ENCODE results near the gene DLK2.
"Not testable (repeated sequence)": the region's sequence is repeated elsewhere in the genome, so short reads cannot be mapped to it uniquely, and the experiment has no call there.

DLK2 gene

DNA sequence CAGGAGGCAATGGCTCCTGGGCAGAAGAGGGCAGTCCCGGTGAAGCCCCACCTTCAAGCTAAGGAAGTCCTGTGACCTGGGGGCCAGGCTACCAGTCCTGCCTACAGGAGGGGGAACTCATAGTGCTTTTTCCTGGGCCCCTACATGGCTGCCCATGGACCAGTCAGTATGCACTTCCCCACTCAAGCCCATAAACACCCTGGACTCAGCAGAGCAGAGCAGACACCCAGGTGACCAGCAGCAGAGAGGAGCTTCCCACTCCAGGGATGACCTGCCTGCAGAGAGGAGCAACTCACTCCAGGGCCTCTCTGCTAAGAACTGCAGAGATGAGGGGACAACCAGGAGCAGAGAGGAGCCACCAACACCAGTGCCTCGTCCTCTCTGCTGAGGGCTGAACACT, 42.3 kb downstream of the DLK2 start:
- ChIA-PET POLR2A (no interaction called here), CTCF (interaction anchor here (1.3 to 3.1 kb wide), 6 partner anchors 10 to 41 kb away, joined by 3 to 19 read pairs (median 6); partner anchors contain the start of gene ABCC10)
- TF ChIP-seq, protein P1, sequence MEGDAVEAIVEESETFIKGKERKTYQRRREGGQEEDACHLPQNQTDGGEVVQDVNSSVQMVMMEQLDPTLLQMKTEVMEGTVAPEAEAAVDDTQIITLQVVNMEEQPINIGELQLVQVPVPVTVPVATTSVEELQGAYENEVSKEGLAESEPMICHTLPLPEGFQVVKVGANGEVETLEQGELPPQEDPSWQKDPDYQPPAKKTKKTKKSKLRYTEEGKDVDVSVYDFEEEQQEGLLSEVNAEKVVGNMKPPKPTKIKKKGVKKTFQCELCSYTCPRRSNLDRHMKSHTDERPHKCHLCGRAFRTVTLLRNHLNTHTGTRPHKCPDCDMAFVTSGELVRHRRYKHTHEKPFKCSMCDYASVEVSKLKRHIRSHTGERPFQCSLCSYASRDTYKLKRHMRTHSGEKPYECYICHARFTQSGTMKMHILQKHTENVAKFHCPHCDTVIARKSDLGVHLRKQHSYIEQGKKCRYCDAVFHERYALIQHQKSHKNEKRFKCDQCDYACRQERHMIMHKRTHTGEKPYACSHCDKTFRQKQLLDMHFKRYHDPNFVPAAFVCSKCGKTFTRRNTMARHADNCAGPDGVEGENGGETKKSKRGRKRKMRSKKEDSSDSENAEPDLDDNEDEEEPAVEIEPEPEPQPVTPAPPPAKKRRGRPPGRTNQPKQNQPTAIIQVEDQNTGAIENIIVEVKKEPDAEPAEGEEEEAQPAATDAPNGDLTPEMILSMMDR (IDR thresholded peaks at IDR 0.05; ENCODE audit: control extremely low read depth, extremely low read depth, low read depth, missing control alignments) = no peak
- DNase-seq (ENCODE audit: extremely low spot score) = no peak

DNA sequence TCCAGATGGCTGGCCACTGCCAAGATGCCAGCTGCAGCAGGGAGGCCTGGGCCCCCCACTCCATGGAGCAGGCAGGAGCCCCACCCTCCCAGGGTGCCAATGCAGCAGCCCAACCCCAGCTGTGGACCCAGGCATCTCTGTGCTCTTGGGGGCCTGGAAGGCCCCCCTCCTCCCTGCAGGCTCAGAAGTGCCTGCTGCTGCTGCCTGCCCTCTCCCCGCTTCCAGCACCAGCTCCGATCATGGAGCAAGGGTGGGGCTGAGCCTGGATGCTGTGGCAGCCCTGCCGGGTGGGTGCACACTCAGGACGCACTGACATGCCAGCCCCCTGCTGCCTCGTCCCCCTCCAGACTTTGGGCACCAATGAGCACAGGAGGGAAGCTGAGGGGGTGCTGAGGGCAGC, 42.8 kb downstream of the DLK2 start:
- ChIA-PET POLR2A (no interaction called here), CTCF (interaction anchor here (1.3 to 2.1 kb wide), 3 partner anchors 10 to 27 kb away, joined by 3 to 6 read pairs (median 4); no protein-coding TSS in a partner anchor)
- no peak for DNase-seq (ENCODE audit: extremely low spot score)
- TF ChIP-seq, protein P1 (IDR thresholded peaks at IDR 0.05; ENCODE audit: control extremely low read depth, extremely low read depth, low read depth, missing control alignments) = no peak

DNA sequence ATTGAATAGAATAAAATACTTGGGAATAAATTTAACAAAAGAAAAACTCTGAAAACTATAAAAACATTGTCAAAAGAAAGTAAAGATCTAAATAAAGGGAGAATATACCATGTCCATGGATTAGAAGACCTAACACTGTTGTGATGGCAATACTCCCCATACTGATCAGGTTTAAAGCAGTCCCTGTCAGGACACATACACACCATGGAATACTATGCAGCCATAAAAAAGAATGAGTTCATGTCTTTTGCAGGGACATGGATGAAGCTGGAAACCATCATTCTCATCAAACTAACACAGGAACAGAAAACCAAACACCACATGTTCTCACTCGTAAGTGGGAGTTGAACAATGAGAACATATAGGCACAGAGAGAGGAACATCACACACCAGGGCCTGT, 44.6 kb downstream of the DLK2 start:
- CTCF ChIA-PET; POLR2A ChIA-PET; DNase-seq (ENCODE audit: extremely low spot score): not testable (repeated sequence)

DNA sequence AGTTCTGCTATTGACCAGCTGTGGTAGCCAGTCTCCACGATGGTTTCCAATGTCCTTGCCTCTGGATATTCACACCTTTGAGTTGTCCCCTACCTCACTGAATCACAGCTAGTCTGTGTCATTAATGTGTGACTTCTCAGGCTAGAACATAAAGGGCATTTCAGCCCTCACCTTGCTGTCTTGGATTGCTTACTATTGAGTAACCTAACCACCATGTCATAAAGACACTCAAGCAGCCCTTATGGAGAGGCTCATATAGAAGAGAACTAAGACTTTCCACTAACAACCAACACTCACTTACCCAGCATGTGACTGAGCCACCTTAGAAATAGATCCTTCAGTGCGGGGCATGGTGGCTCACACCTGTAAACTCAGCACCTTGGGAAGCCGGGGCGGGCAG, 47.1 kb downstream of the DLK2 start:
- POLR2A ChIA-PET = no interaction called here
- CTCF ChIA-PET = interaction anchor here (1.4 kb wide), 1 partner anchor 10 kb away, joined by 3 read pairs; no protein-coding TSS in a partner anchor
- TF ChIP-seq, protein P1 (IDR thresholded peaks at IDR 0.05; ENCODE audit: control extremely low read depth, extremely low read depth, low read depth, missing control alignments) = no peak
- DNase-seq (ENCODE audit: extremely low spot score) = no peak

DNA sequence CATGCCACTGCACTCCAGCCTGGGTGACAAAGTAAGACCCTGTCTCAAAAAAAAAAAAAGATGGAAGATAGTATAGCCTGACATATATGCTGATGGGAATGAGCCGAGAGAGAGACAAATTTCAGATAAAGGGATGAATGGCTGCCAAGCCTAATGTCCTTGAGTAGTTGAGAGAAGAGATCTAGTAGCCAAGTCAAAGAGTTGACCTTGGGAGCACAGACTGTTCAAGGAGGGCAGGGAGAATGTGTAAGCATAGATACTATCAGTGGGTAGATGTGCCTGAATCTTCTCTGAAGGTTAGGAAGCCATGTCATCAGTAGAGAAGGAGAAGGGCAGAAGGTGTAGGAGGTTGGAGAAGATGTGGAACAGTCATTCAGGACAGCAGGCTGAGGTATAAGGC, 48.1 kb downstream of the DLK2 start:
- CTCF ChIA-PET = no interaction called here
- POLR2A ChIA-PET = no interaction called here
- DNase-seq (ENCODE audit: extremely low spot score) = no peak
- TF ChIP-seq, protein P1 (IDR thresholded peaks at IDR 0.05; ENCODE audit: control extremely low read depth, extremely low read depth, low read depth, missing control alignments) = no peak

DNA sequence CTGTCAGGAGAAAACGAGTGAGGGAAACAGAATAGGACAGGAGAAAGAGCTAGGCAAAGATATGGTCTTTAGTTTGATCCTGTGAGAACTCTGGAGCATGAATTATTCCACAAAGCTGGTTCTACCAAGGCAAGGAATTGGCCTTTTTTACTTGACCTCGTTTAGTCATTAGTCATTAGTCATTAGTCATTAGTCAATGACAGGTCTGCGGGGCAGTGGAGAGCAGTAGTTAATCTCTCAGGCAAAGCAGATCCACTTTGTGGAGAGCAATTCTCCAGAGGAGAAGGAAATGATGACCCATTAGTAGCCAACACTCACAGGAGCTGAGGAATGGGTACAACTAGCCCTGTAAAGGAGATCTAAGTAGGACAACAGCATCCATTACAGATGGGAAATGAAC, 50.0 kb downstream of the DLK2 start:
- ChIA-PET CTCF (no interaction called here), POLR2A (no interaction called here)
- DNase-seq (ENCODE audit: extremely low spot score) = no peak
- TF ChIP-seq, protein P1 (IDR thresholded peaks at IDR 0.05; ENCODE audit: control extremely low read depth, extremely low read depth, low read depth, missing control alignments) = no peak

DNA sequence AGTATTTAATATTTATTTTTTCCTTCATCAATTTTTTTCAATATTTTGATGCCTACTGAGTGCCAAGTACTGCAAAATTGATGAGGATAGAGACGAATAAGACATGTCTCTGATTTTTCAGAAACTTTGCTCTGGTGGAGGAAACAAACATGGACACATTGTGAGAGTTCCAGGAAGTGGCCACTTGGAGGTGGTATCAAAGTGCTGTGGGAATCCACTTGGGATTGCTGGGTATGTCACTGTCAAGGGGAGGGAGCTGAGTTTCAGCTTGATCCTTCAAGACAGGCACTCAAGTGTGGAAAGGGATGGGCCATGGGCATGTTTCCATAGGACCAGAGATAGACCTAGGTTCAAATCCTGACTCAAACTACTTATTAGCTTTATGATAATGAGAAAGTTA, 52.5 kb downstream of the DLK2 start:
- TF ChIP-seq, protein P1 (IDR thresholded peaks at IDR 0.05; ENCODE audit: control extremely low read depth, extremely low read depth, low read depth, missing control alignments) = no peak
- no peak for DNase-seq (ENCODE audit: extremely low spot score)

More for the DNA sequence above, 52.5 kb downstream of the DLK2 start:
- POLR2A ChIA-PET = no interaction called here
- CTCF ChIA-PET = interaction anchor here (0.7 kb wide), 1 partner anchor 291 kb away, joined by 3 read pairs; no protein-coding TSS in a partner anchor

Data from GM10248 (cell line).